GM21786 (cell line): Measurements from ENCODE around the gene YJEFN3.

Experiments used
- ATAC-seq: cut with Tn5 transposase; IDR thresholded peaks from one replicate; pipeline ENCODE4 v1.9.1; 2021; ENCODE audit not compliant: unreplicated experiment

YJEFN3 gene

DNA sequence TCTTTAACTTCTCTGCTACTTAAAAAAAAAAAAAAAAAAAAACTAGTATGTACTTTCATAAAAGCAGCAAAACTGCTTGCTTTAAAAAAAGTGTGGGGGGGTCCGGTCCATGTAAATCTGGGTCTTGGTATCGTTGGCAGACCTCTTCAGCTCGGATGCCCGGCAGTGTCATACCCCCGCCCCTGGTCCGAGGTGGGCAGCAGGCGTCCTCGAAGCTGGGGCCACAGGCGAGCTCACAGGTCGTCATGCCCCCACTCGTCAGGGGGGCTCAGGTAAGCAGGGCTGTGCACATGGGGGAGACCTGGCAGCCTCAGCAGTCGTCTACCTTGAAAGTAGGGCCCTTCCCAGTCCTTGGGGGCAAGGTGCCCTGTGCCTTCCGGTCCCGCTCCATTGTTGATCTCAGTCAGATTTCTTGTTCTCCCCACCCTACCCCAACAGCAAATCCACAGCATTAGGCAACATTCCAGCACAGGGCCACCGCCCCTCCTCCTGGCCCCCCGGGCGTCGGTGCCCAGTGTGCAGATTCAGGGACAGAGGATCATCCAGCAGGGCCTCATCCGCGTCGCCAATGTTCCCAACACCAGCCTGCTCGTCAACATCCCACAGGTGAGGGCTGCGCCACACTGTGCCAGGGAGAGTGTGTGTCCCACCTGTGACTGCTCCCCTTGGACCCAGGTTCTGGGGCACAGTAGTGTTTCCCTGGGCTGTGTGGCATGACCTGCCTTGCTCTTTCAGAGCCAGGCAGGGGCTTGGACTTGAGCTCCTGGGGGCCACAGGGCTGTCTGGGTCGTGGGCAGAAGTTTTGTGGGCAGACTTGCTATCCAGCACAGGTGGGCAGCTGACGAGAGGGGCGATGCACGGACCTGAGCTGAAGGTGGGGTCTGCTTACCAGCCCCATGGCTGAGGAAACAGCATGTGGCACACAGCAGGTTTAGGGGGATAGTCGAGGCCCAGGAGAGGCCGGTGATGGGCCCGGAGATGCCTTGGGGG lies 32.8 kb upstream of the YJEFN3 start:
- ATAC-seq = no peak

DNA sequence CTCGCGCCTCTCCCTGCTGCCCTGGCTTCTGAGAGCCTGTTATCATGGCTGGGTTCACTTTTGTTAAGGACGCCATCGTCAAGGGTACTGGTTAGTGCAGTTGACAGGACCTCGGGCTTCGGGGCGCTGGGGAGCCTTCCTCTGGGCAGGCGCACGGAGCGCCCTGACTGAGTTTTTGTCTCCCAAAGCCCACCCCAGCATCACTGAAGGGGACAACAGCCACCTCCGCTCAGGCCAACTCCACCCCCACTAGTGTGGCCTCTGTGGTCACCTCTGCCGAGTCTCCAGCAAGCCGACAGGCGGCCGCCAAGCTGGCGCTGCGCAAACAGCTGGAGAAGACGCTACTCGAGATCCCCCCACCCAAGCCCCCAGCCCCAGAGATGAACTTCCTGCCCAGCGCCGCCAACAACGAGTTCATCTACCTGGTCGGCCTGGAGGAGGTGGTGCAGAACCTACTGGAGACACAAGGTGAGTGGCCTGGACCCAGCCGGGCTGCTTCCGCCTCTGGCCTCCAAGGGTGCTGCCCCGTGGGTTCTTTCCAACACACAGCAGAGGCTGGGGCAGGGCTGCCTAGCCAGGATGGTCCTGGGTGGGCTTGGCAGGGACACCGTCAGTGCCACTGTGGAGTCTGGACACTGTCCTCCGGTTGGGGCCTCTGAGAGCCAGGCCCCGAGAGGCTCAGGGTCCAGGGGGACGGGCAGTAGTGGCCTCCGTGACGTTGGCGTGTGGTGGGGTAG lies 30.3 kb upstream of the YJEFN3 start:
- no peak for ATAC-seq

DNA sequence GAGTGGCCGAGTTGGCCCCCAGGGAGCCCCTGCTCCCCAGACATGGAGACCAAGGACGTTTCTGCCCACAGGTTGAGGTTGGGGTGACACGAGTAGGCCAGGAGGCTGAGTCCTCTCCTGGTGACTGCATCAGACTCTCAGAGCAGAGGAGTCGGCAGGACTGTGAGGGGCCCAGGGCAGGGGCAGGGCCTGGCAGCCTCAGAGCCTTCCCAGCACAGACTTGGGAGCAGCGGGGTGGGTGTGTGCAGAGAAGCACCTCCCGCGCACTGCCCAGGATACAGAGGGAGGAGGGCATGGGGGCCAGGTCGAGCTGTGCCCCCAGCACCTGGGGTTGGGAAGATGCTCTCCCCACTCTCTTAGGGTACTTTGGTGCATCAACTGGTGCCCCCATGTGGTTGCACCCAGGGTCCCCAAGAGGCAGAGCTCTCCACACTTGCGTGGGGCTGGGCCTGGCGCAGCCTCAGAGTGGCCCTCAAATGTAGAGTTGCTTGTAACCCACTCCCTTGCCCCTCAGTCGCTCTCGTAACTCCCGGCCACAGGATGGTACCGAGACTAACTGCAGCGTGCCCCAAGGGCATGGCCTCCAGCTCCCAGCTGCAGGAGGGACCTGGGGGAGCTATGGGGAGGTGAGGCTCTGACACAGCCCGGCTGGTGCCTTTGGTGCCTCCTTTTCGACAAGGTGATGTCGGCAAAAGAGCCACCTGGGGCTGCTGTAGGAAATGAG lies 29.3 kb upstream of the YJEFN3 start:
- ATAC-seq = no peak

DNA sequence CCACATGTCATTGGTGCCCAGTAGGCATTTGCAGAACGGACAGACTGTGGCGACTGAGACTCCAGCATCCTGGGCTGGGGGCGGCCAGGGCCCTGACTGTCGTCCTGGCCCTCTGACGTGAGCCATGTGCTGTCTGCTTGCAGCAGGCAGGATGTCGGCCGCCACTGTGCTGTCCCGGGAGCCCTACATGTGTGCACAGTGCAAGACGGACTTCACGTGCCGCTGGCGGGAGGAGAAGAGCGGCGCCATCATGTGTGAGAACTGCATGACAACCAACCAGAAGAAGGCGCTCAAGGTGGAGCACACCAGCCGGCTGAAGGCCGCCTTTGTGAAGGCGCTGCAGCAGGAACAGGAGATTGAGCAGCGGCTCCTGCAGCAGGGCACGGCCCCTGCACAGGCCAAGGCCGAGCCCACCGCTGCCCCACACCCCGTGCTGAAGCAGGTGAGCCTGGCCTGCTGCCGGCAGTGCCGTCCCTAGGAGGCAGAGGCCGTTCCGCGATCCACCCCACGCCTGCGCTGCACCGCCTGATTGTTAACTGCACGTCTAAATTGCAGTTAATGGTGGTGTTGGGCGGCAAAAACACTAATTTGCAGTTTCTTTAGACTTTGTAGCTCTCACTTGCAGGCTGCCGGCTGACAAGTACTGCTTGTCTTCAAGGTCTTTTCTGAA lies 27.6 kb upstream of the YJEFN3 start:
- no peak for ATAC-seq

DNA sequence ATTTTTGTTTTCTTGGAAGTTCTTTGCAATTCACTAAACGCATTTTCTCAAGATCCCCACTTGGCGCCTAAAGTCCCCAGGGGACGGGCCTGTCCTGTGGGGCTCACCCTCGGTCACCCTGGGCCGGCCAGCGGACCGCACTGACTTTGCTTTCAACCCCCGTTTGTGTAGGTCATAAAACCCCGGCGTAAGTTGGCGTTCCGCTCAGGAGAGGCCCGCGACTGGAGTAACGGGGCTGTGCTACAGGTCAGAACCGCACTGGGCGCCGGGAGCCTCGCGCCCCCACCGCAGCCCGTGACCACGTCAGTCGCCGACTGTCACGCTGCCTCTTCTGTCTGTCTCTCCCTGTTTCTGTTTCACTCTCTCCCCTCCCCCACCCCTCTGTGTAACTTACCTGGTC lies 26.9 kb upstream of the YJEFN3 start:
- no peak for ATAC-seq

DNA sequence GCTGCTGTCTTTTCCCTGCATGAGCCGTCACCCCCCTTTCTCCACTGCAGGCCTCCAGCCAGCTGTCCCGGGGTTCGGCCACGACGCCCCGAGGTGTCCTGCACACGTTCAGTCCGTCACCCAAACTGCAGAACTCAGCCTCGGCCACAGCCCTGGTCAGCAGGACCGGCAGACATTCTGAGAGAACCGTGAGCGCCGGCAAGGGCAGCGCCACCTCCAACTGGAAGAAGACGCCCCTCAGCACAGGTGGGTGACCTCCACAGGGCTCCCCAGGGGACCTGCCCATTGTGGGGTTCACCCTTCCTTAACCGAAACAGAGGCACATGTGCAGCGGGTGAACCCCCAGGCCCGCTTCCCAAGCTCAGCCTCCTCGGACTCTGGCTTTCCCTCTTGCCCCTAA lies 26.4 kb upstream of the YJEFN3 start:
- no peak for ATAC-seq

DNA sequence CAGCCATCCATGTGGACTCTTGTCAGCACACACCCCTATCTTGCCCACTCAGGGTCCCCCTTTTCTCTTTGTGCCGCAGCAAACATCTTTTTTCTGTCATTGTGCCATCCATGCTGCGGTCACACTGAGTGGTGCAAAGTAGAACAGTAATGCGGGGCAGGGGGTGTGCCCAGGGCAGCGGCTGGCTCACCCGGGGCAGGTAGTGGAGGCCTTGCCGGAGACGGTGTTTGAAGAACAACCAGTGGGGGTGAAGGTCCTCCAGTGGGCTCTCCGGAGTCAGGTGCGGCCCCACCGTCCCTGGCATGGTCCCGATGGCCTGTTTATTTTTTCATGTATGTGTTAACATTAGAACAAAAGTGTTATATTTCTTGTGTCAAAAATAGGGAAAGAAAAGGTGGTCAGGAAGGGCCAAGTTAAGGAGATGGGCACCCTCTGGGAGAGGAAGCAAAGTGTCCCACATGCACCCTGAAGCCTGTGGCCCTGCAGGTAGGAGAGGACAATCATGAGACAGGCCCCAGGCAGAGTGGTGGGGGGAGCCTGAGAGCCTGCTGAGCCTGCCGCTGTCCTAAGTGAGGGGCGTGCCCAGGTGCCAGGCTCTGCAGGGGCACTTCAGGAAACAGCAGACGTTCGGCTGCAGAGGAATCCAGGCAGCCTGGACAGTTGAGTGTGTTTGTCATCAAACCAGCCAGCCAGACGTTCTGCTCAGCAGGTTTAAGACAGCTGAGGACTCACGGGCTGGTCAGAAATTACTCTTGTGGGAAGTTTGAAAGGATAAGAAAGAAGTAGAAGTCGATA lies 25.7 kb upstream of the YJEFN3 start:
- ATAC-seq = no peak

DNA sequence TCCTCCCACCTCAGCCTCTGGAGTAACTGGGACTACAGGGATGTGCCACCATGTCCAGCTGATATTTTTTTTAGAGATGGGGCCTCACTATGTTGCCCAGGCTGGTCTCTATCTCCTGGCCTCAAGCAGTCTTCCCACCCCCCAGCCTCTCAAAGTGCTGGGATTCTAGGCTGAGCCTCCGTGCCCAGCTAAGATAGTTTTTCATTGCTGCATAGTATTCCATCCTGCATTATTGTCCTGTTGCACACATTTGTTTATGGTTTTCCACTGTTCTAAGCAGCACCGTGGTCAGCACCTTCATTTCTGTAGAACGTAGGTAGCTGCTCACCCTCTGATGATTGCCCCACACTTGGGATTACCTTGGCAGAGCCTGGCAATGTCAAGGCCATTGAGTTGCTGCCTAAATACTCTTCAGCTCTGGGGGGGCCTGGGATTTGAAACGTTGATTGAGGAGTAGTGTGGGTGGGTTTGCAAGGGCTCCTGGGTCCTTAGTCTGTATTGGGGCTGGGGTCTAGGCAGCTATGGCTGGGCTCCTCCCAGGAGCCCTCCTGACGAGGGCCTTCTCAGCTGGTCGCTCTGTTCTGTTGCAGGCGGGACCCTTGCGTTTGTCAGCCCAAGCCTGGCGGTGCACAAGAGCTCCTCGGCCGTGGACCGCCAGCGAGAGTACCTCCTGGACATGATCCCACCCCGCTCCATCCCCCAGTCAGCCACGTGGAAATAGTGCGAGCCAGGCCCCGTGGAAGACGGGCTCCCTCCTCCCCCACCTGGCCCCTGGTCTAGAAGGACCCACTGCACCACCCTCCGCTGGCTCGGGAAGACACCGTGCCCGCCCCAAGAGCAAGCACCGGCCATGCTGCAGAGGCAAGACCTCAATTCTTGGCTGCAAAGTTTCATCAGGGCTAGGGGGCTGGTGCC lies 23.7 kb upstream of the YJEFN3 start:
- ATAC-seq = no peak

DNA sequence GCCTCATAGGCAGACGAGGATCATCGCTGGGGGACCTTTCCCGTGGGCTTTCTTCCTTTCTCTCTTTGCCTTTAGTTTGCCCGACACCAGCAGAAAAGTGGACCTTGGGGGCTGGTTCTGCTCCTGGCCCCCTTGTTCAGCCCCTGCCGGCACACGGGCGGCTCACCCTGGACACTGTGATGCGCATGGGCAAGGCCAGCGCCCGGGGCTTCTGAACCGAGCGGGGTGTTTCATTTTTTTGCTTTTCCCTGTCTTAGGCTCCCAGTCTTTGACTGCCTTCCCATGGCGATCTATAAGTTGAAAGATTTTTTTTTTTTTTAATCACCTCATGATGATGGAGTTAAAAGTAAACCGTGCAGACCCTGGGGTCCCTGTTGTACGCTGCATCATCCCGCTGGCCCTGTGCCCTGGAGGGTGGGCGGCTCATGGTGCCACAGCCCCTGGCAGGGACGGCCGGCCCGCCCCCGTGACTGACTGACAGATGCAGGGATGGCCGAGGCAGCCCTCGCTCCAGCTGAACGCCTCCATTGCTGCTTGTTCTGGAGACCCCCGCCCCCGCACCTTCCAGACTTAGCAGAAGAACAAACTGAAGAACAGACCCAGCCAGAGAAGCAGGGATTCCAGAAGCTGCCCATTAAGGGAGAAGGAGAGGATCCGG lies 22.9 kb upstream of the YJEFN3 start:
- no peak for ATAC-seq

DNA sequence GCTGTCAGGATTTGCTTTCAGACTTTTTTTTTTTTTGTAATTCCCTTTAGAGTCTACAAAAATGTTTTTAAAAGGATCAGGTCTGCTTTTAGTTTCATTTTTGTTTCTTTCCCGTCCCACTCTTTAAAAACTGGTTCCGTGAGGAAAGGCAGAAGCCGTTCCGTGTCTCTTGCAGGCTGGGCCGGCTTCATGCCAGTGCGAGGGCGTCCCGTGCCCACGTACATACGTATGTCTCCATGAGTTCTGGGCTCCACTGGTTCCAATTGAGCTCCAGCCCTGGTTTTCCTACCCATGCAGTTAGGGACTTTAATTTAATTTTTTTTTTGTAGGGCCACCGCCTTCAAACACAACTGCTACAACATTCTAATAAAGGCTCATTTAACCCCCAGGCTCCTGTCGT lies 22.1 kb upstream of the YJEFN3 start:
- ATAC-seq = no peak

DNA sequence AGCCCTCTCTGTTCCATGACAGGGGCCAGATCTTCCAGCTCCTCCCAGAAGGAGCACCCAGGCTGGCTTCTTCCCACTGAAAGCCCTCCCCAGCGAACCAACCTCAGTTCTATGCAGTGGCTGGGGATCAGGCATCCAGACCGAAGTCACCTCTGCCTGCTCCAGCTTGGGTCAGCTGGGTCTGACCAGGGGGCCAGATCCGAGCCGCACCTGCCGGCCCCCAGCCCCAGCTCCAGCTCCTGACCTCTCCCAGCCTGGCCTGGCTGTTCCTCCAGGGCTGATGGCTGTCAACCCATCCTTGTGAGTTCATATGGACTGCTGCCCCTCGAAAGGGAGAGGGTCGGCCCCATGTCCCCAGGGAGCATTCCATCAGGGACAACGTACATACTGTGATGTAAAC lies 21.4 kb upstream of the YJEFN3 start:
- no peak for ATAC-seq

DNA sequence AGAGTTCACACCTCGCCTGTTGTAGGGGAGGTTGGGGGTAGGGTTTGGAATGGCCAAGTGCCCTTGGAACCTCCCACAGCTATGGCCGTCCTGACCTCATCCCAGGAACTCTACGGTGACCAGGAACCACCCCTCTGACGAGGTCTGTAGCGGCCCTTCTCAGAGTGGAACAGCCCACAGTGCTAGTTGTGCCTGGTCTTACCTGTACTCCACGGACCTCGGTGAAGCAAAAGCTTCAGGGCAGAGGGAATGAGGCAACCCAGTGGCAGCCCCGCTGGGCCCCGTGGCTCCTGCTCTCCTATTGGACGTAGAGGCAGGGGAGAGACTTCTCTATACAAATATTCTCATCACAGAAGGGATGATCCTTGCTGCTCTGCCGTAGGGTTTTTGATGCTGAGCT lies 20.5 kb upstream of the YJEFN3 start:
- no peak for ATAC-seq

DNA sequence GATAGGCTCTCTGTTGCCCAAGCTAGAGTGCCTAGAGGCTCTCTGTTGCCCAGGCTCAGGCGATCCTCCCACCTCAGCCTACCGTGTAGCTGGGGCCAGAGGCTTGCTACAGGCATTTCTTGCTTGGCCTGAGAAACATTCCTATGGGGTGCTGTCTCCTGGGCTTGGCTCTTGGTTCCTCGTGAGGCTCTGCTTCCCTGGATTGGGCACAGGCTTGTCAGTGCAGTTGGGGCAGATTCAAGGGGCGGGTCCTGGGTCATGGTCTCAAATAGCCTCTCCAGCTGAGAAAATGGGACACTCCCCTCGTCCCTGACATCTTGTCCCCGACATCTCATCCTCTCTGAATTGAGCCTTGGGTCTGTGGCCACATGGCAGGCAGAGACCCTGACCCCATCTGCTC lies 18.3 kb upstream of the YJEFN3 start:
- no peak for ATAC-seq

DNA sequence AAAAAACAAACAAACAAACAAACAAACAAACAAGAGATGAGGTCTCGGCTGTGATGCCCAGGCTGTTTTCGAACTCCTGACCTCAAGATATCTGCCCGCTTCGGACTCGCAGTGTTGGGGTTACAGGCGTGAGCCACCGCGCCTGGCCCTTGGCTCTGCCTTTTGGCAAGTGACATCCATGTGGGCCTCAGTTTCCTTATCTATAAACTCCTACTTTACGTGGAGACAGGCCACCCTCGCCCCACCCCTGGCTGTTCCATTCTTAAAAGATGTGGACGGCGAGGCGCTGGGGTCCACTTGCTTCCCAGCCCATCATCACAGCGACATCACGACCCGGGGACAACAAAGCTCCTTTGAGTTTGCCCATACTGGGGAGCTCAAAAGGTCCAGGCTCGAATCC lies 15.0 kb upstream of the YJEFN3 start:
- ATAC-seq = no peak

DNA sequence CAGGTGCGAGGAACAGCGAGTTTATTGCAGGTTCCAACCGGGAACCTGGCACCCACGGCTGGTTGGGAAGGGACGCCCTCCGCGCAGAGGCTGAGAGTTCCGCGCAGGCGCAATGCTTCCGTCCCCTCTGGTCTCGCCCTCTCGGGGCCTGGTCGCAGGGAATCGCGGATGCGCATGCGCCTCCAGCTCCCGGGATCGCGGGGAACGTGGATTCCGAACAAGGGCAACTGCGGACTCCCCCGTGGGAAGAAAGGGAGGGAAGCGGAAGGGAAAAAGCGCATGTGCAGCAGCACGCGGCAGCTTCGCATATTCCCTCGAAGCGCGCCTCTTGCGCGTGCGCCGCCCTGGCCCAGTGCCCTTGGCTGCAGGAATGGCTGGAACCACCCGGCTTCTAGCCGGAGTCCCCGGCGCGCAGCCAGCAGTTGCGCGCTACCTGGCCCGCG lies 14.5 kb upstream of the YJEFN3 start:
- no peak for ATAC-seq

DNA sequence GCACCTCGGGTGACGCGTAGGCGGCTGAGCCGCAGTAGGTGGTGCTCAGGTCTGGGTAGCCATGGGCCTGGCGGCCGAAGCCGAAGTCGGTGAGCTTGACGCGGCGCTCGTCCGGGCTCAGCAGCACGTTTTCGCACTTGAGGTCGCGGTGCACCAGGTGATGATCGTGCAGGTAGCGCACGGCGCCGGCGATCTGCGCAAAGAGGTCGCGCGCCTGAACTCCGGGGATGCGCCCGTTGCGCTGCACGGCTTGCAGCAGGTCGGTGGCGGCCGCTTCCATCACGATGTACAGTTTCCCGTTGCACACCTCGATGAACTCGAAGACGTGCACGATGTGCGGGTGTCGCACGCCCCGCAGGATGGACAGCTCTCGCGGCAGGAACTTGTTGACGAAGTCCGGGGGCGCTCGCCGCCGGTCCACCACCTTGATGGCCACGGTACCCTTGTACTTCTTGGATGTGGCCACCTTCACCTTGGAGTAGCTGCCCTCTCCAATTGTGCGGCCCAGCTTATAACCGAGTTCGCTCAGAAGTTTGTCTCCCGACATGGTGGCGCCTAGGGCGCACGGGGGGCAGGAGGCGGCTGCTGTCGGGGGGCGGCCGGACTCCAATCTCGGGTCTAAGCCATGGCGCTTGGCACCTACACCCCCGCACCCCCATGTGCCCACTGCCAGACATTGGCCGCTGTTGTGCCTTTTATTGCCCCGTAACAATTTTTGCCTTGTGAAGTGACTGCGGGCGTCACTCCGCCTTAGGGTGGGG lies 13.7 kb upstream of the YJEFN3 start, which contains the start of gene TSSK6:
TSSK6 (minus strand) TSS at position 668 of the 761 bp plus-strand sequence; CDS start at position 547, 121 bp downstream.
- ATAC-seq = no peak

DNA sequence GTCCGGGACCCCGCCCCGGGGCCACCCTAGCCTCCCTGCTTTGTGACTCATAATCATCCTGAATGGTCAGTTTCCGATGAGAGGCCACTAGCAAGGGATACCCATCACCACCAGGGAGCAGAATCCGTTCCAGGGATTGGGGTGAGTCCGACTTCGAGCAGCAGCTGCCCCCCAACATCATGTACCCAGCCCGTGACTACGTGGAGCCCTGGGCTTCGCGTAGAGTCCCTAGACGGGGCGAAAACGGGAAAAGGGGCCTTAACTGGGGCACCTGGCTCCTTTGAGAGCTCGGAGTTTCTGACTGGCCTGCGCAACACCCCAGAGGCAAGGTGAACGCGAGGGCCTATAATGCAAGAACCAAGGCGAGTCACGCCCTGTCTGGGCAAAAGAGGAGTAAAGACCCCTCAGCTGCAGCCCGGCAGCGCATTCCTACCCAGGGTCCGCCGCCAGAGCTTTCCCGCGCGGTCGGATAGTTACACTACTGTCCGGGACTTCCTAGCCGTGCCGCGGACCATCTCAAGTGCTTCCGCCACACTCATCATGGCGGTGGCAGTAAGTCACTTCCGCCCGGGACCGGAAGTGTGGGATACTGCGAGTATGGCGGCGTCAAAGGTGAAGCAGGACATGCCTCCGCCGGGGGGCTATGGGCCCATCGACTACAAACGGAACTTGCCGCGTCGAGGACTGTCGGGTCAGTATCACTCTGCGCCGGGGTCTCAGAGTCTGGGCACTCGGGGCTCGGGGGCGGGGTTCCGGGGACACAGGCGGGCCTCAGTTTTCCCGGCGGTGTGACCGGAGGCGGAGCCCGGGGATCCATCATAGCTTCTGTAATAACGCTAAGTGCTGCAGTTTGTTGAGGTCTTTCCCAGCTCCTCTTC lies 12.8 kb upstream of the YJEFN3 start, which contains the start of gene NDUFA13:
NDUFA13 (plus strand) TSS at position 584 of the 878 bp plus-strand sequence; CDS start at position 598, 14 bp downstream.
- ATAC-seq = peak; percentile 85
